ENCODE measurements around the gene LRPPRC.

LRPPRC gene

DNA sequence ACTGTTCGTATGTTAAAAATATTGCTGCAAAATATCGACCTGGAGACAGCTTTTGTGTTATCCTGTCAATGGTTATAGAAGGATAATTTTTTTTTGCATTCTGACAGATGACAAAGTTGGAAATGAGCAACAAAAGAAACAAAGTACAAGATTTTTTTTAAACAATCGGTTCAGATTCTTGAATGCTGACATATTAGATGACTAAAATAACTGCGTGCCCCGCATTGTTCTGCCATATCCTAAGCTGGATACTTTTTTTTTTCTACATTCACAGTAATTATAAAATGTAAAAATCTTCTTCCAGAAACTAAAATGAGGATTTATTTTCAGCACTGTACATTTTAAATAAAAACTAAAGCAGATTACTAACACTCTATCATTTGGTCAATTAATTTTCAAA is 89.9 kb downstream of the LRPPRC start:
- FAIRE-seq, result no peak

DNA sequence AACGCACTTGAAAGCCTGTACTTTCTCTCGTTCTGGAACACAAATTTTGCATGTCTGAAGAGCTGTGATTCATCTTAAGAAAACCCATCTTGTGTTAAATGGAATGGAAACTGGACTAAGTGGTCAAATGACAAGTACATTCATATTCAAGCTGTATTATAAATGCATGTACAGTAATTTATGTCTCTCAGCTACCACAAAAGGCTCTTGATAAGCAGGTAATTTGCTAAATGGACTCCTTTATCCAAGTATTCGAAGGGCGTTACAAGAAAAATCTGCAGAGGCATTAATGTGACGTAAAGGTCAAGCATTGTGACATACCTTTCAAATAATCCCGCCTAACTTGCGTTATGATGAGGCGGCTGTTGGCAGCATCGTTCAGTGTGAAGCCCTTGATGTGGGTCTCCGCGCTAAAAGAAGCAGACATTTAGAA is 90.4 kb downstream of the LRPPRC start:
- no peak for FAIRE-seq

DNA sequence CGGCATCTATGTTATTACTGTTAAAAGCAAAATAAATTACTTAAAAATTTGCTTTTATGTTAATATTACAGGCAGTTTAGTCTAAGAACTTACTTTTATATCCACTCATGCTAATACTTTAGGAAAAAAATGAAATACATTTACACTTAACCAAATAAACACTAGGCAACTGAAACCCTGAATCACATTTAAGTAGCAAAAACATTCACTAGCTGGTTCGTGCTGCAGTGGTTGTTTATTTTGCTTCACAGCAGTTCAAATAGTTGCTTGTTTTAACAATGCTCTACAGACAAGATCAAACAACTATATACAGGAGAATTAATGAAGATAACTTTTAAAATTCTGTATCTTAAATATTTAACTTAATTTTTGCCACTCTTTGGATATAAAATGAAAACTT is 96.2 kb downstream of the LRPPRC start:
- no peak for FAIRE-seq

GRCh38 chr2:43898838-43899346 is 96.9 kb downstream of the LRPPRC start:
- FAIRE-seq, result no peak

DNA sequence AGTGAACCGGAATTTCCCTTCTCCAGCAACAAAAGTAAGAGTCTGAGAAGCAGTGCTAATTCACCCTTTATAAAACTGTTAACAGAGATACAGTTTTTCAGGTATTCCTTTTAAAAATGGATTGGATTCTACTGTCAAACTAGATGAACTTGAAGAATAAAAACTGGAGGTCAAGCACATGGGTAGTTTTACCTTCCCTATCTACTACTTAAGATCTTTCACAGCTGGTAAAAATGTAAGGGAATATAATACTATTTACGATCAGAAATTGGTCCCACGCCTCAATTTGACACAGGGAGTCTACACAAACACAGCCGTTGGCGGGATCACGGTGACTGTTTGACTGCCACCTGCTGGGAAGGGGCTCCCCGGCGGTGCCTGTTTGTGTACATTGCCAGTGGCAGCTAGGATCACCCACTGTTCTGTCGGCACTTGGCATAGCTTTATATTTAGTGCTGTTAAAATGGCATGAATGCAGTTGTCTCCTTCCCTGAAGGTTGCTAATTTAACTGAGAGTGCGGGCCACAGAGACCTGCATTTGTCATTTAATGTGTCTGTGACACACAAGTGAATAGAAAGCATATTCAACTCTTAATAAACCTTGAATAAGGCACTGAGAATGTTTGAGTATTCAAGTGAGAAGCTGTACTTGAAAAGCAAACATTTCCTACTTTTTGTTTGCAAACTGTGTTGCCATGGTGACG is 97.5 kb downstream of the LRPPRC start:
- no peak for FAIRE-seq

- no peak for FAIRE-seq
Measured at GRCh38 chr2:43897492-43897891, 98.3 kb downstream of the LRPPRC start.

DNA sequence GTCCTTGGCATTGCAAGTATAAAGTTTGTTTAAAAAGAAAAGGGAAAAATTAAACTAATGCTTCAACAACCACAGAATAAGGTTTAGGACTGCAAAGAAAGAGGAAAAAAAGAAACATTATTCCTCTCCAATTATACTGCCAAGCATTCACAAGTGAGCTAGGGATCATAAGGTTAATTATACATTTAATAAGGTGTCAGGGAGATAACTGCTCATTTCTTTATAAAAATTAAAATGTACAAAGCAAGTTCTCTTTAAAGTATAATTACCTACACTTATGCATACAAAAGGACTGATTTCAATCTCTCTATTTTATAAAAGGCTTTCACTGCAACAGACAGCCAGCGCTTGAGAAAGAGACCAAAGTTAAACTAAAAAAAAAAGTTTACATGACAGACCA is 98.9 kb downstream of the LRPPRC start:
- no peak for FAIRE-seq

DNA sequence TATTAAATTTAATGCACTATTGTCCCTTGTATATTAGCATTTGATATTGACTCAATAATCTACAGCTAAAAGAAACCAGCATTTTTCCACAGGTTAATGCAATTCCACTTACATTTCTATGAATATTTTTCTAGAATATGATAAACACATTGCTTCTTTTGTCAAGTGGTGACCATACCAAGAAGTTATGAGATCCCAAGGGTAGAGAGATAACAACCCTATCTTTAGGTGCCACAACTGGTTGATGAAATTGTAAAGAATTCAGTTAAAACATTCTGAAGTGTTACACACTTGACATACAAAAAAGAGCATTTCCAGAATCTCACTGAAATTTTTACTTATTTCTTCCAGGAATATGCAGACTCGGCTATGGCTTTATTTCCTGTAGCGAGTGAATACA is 101.0 kb downstream of the LRPPRC start:
- no peak for FAIRE-seq

DNA sequence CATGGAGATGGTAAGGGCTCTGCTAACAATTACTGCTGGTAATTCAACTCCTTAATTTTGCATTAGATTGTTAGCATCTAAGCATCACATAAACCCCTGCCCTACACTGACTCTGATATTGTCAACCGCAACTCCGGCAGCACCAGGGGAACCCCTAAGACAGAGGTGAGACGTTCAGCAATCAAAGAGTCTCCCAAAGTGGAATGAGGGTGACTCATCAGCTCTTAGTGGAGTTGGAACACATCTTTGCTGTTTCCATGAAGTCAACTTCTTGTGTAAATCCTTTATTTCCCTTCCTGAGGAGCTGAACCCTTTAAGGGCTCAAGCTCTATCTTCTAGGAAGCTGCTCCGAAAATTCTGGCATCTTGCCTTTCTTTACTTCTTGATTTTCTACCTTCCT is 104.9 kb downstream of the LRPPRC start:
- FAIRE-seq, result no peak

GRCh38 chr2:43889416-43889815 is 106.4 kb downstream of the LRPPRC start:
- FAIRE-seq, result no peak

- no peak for FAIRE-seq
Measured at GRCh38 chr2:43887176-43887575, 108.6 kb downstream of the LRPPRC start.

DNA sequence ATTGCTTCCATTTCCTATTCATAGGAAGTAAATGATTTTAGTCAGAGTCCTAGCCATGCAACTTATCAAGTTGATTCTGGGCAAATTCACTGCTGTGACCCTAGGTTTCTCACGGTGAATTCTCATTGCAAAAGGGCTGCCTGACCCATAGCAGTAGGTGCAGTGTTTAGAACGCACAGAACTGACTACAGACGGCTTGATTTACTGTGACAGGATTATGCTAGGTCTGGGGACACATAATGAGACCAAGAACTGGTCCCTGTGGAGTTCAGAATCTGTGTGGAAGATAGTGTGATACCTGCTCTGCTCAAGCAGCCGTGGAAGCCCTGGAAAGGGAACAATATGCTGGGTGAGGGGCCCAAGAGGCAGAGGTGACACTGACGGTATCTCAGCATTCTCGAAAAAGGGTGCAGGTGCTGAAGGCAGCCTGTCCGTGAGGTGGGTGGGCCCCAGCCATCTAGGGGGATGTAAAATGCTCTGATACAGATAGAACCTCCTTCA is 110.6 kb downstream of the LRPPRC start:
- FAIRE-seq, result no peak

DNA sequence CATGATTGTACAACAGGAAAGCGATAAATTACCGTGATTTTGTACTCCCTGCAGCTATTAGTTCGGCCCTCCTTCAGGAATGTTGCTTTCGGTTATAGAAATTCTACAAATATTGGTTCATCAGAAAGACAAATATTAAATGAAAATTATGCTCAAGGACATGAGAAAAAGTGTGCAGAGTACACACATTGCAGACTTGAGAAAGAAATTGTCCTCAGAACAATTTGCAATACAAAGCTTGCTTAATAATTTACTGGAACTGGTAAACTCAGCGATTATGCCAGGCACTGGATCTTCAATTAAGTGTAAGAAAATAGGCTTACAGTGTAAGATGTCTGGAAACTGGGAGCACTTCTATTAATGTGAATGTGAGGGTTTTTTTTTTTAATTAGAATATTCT is 111.1 kb downstream of the LRPPRC start:
- FAIRE-seq, result no peak

GRCh38 chr2:43882312-43882711 is 113.5 kb downstream of the LRPPRC start:
- no peak for FAIRE-seq

DNA sequence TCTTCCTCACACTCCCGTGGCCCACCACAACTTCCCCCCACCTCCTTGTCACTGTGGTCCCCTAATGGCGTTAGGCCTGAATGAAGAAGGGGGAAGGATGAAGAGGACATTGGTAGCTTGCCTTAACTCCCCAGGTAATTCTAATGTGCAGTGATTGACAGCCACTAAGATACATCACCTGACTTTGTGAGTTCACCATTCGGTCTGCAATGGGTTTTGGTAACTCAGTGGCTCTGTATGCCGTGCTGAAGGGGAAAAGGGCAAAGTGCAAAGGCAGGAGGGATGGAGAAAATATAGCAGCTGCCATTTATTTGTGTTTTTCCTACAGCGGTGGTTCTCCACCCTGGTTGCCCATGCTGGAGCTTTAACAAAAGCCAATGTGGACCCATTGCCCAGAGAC is 114.8 kb downstream of the LRPPRC start:
- FAIRE-seq, result no peak

DNA sequence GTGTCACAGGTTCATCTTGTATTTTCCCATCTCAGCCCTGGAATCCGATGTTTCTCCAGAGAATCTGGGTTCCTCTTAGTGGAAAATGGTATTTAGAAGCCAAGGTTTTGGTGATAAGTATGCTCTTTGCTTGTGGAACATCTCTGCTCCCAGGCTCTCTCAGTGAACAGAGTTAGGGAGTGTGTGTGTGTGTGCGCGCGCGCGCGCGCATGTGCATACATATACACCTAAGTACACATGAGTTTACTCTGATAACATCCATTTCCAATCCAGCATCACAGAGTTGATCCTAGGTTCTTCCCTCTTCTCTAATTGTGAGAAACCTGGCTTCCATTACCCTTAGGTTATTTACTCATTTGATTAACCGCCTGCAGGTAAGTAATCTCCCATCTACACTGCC is 115.3 kb downstream of the LRPPRC start:
- no peak for FAIRE-seq

DNA sequence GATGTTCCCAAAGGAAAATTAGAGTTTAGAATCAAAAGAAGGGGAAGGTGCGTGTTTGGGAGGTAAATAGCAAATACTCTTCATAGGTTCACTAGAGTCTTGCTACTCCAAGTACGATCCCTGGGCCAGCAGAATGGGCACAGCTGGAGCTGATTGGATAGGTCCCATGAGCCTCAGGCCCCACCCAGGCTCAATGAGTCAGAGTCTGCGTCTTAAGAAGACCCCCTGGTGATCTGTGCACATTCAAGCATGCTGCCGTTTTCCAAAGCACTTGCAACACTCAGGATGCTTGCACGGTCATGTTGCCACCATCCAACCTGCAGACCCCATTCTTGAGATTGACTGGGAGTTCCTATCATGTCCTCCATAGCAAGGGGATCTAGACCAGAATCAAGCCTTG is 116.5 kb downstream of the LRPPRC start:
- FAIRE-seq, result no peak

DNA sequence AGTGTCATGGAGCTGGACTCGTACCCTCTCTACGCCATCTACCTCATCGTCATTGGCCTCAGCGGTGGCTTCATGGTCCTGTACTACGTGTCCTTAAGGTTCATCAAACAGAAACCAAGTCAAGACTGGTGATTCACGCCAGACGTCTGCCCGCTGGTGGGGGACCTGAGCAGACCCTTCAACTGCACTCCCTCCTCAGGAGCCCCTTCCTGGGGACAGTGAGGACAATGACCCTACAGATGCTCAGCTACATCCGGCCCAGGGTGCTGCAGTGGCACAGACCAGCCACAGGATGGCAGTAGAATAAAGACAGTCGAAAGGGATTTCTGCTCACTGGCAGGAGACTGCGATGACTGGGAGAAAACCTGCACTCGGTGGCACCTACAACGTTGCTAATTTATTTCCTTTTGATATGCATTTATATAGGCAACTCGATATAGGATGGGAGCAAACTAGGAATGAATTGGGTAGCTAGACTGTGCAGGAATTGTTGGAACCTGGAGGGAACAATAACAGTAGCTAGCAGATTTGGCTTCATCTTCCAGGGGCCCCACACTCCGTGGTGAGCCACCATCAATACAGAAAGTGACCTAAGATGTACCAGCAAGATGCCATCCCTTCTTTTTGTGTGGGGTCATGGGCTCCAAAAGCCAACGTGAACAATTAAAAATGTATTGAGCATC is 117.9 kb downstream of the LRPPRC start:
- FAIRE-seq, result no peak

DNA sequence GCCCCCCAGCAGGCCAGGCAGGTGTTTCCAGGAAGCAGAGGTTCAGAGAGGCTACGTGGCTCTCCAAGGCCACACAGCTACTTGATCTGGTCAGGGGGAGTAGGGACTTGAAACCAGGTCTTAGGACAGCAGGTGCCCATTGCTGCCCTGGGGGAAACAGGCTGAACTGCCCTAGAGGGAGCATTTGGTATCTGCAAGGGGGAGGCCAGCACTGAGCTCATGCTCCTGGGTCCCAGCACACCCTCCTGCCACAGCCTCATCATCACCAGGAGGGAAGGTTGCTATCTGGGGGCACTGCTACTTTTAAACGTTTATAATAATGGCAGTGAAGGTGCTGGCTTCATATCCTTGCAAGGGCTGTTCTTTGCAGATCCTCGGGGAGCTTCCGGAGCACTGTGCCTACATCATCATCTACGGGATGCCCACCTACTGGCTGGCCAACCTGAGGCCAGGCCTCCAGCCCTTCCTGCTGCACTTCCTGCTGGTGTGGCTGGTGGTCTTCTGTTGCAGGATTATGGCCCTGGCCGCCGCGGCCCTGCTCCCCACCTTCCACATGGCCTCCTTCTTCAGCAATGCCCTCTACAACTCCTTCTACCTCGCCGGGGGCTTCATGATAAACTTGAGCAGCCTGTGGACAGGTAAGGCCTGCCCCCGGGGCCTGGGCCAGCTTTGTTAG is 120.9 kb downstream of the LRPPRC start:
- no peak for FAIRE-seq

DNA sequence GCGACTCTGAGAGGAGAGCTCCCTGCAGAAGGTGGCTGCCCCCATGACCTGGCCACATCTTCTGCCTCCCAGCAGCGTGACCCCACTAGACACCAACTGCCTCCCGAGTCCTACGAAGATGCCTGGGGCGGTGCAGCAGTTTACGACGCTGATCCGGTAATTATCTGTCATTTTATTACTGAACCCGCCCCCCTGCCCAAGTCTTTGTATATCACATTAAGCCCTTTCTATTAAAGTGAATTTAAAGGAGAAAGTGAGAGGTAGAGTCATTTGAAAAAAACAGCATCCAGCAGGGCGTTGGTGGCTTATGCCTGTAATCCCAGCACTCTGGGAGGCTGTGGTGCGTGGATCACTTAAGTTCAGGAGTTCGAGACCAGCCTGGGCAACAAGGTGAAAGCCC is 123.6 kb downstream of the LRPPRC start:
- no peak for FAIRE-seq

DNA sequence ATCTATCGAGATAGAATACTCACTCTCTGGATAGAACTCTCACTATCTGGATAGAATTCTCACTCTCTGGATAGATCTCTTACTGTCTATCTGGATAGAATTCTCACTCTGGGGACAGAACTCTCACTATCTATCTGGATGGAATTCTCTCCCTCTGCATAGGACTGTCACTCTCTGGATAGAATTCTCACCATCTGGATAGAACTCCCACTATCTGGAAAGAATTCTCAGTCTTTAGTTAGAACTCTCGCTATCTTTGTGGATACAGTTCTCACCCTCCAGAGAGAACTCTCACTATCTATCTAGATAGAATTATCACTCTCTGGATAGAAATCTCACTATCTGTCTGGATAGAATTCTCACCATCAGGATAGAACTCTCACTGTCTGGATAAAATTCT is 140.5 kb downstream of the LRPPRC start:
- FAIRE-seq, result no peak

- FAIRE-seq, result no peak
Measured at GRCh38 chr2:43854671-43855070, 141.1 kb downstream of the LRPPRC start.

GRCh38 chr2:43853141-43854081 is 142.4 kb downstream of the LRPPRC start:
- FAIRE-seq, result no peak

Data from A204.1 (cell line).